GM12875 (cell line): ENCODE measurements around the gene ARPC1B.

Experiments
- H3K4me3 ChIP-seq: one replicate; pipeline ENCODE4 v1.5.1; 2011; ENCODE audit warnings: low read depth, low read length, control low read depth
- CTCF ChIP-seq: IDR thresholded peaks from 2 replicates; pipeline ENCODE4 v1.5.1; 2011; ENCODE audit warnings: low read depth, mild to moderate bottlenecking, control low read depth, inconsistent platforms, low read length, moderate library complexity, borderline replicate concordance; ENCODE audit not compliant: insufficient read depth

The ARPC1B gene

GRCh38 chr7:99372275-99373090 is 2.0 kb upstream of the ARPC1B start:
- no peak overlapping the region for H3K4me3 ChIP-seq
- no peak for TF ChIP-seq CTCF

GRCh38 chr7:99373091-99374066 is 1.2 kb upstream of the ARPC1B start:
- no peak for TF ChIP-seq CTCF
- peak overlapping the region; percentile 60 for H3K4me3 ChIP-seq

- TF ChIP-seq CTCF, result no peak
- H3K4me3 ChIP-seq, result peak overlapping the region; percentile 60
Observed at GRCh38 chr7:99375070-99375807, 709 bp downstream of the ARPC1B start.

- no peak for TF ChIP-seq CTCF
- H3K4me3 ChIP-seq, result peak overlapping the region; percentile 53
Observed at GRCh38 chr7:99379043-99379577, 4.6 kb downstream of the ARPC1B start.

- H3K4me3 ChIP-seq, result peak overlapping the region; percentile 53
Observed at GRCh38 chr7:99379693-99380031, 5.1 kb downstream of the ARPC1B start.

GRCh38 chr7:99380032-99380822 is 5.7 kb downstream of the ARPC1B start:
- no peak for TF ChIP-seq CTCF
- peak overlapping the region; percentile 53 for H3K4me3 ChIP-seq
